Thyroid gland (tissue), 4 donors: Measurements from ENCODE around the gene DNAH17. TPM values are rescaled to one million over a fixed set of nuclear protein-coding genes. Genes with fewer than 3 reads are reported as not detected.

Experiments used
- DNase-seq, 2 donors: peaks; one replicate each; pipeline ENCODE4 v3.0.0-alpha.2; 2019
- H3K27ac ChIP-seq, 3 donors: fragments of 200-600 bp; sonication (generic); 1 replicate in 2 of 3; 2 replicates in 1 of 3; pipeline ENCODE4 v1.5.1; 2016 to 2019; ENCODE audit warnings: mild to moderate bottlenecking in 1 of 3, moderate library complexity in 1 of 3
- H3K27me3 ChIP-seq: fragments of 200-600 bp; sonication (generic); one replicate; pipeline ENCODE4 v1.5.1; 2019
- H3K36me3 ChIP-seq, 2 donors: fragments of 200-600 bp; sonication (generic); one replicate each; pipeline ENCODE4 v1.5.1; 2016 to 2019
- H3K4me1 ChIP-seq, 2 donors: fragments of 200-600 bp; sonication (generic); one replicate each; pipeline ENCODE4 v1.5.1; 2017 to 2019
- H3K4me3 ChIP-seq, 3 donors: fragments of 200-600 bp; sonication (generic); replicated peaks in 1 of 3; 1 replicate in 2 of 3; 2 replicates in 1 of 3; pipeline ENCODE4 v1.5.1; 2016; ENCODE audit warnings: mild to moderate bottlenecking in 1 of 3
- H3K9me3 ChIP-seq: fragments of 200-600 bp; sonication (generic); one replicate; pipeline ENCODE4 v1.5.1; 2017
- POLR2A ChIP-seq, 2 donors: fragments of 450-650 bp; IDR thresholded peaks; one replicate each; pipeline ENCODE4 v1.6.1; 2017; ENCODE audit warnings: antibody characterized with exemption in 2 of 2, mild to moderate bottlenecking in 2 of 2, moderate library complexity in 1 of 2
- WGBS, 2 donors: methylation state at CpG; one replicate each; pipeline ENCODE4 v1.1.5; 2017; 5-methylcytosine and 5-hydroxymethylcytosine counted together
- intact Hi-C: fragments of 100-400 bp; cut with DNase I; formaldehyde crosslinking; loops from one replicate; pipeline ENCODE4 v1.15.1; 2023
- total RNA-seq, 4 donors: library from RNA; depleted of rRNA; stranded (reverse); fragments of >200 nt; gene quantifications; one replicate each; pipeline ENCODE4 v1.2.3, GENCODE V29; 2016
- TF ChIP-seq, protein P1 (sequence below), 6 experiments: fragments of 200-600 bp in 3 of 6; fragments of 450-650 bp in 3 of 6; sonication (generic) in 3 of 6; IDR thresholded peaks; one replicate each; pipeline ENCODE4 v1.5.1; 2016 to 2019; ENCODE audit warnings: antibody characterized with exemption in 6 of 6, mild to moderate bottlenecking in 2 of 6, inconsistent platforms in 1 of 6, moderate library complexity in 1 of 6

DNAH17 gene
- total RNA-seq, 4 donors from 2014 or later, result 0.21 to 0.67 (median 0.32) TPM

DNA sequence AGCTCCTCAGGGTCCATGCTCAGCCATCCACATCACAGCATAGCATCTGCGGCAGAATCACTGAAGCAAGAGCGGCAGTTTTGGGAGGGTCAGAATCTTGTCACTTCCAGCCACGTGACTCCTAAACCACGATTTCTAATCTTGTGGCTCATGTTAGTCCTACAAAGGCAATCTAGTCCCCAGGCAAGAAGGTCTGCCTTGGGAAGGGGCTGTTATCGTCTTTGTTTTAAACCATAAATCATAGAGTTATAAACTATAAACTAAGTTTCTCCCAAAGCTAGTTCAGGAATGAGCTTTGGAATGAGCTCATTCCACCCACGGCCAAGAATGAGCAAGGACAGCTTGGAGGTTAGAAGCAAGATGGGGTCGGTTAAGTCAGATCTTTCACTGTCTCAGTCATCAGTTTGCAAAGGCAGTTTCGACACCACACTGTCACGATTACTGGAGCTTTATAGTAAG lies 20.8 kb upstream of the DNAH17 start:
- no peak for DNase-seq
- H3K4me1 ChIP-seq, result no peaks in the 10 kb centered on the region
- intact Hi-C loops, result no loop called here
- H3K36me3 ChIP-seq, result no peaks in the 10 kb centered on the region
- no peaks in the 10 kb centered on the region for H3K9me3 ChIP-seq
- no peak for TF ChIP-seq POLR2A (IDR thresholded peaks at IDR 0.05)
- TF ChIP-seq, protein P1, sequence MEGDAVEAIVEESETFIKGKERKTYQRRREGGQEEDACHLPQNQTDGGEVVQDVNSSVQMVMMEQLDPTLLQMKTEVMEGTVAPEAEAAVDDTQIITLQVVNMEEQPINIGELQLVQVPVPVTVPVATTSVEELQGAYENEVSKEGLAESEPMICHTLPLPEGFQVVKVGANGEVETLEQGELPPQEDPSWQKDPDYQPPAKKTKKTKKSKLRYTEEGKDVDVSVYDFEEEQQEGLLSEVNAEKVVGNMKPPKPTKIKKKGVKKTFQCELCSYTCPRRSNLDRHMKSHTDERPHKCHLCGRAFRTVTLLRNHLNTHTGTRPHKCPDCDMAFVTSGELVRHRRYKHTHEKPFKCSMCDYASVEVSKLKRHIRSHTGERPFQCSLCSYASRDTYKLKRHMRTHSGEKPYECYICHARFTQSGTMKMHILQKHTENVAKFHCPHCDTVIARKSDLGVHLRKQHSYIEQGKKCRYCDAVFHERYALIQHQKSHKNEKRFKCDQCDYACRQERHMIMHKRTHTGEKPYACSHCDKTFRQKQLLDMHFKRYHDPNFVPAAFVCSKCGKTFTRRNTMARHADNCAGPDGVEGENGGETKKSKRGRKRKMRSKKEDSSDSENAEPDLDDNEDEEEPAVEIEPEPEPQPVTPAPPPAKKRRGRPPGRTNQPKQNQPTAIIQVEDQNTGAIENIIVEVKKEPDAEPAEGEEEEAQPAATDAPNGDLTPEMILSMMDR (IDR thresholded peaks at IDR 0.05), result no peak
- no peak overlapping the region for H3K27ac ChIP-seq
- no peaks in the 10 kb centered on the region for H3K27me3 ChIP-seq
- no peak overlapping the region for H3K4me3 ChIP-seq
- 76 to 83% methylated on average over 9 of the region's 9 CpGs for WGBS, 2 donors

DNA sequence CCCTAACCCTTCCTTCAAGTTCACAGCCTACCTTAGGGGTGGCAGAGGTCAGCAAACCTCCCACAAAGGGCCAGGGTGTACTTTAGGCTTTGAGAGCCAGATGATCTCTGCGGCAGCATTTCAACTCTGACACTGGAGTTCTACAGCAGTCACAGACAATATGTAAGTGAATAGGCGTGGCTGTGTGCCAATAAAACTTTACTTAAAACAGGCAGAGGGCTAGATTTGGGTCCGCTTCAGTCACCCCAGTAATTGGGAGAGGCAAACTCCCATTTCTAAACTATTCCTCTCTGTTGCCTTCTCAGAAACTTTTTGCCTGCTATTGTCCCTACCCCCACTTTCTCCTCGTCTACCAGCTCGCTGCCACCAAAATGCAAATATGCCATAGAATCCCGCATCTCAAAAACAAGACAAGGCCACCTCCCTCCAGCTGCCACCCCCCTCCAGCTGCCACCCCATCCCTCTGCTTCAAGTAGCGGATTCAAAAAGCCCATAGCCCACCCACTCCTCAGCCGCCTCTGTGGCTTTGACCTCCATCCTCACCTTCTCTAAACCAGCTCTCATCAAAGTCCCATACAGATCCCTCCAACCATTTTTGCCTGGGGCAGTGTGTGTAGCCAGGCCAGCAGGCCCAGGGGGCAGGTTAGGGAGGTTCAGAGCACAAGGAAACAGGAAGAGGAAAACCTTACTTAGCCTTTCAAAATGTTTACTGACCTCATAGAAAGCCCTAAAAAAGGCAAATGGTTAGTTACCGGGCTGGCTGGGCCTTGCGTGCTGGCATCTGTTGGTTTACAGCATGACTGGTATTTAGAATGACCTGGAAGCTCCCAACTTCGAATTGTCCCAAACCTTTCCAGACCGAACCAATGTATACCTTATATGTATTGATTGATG lies 19.9 kb upstream of the DNAH17 start:
- no peaks in the 10 kb centered on the region for H3K36me3 ChIP-seq
- 91 to 93% methylated on average over 12 of the region's 12 CpGs for WGBS, 2 donors
- no peak overlapping the region for H3K27ac ChIP-seq
- no peaks in the 10 kb centered on the region for H3K4me1 ChIP-seq
- intact Hi-C loops, result no loop called here
- H3K4me3 ChIP-seq, result no peak overlapping the region
- no peaks in the 10 kb centered on the region for H3K27me3 ChIP-seq
- H3K9me3 ChIP-seq, result no peaks in the 10 kb centered on the region
- TF ChIP-seq, protein P1 (IDR thresholded peaks at IDR 0.05), result no peak
- TF ChIP-seq POLR2A (IDR thresholded peaks at IDR 0.05), result no peak
- DNase-seq, result no peak

DNA sequence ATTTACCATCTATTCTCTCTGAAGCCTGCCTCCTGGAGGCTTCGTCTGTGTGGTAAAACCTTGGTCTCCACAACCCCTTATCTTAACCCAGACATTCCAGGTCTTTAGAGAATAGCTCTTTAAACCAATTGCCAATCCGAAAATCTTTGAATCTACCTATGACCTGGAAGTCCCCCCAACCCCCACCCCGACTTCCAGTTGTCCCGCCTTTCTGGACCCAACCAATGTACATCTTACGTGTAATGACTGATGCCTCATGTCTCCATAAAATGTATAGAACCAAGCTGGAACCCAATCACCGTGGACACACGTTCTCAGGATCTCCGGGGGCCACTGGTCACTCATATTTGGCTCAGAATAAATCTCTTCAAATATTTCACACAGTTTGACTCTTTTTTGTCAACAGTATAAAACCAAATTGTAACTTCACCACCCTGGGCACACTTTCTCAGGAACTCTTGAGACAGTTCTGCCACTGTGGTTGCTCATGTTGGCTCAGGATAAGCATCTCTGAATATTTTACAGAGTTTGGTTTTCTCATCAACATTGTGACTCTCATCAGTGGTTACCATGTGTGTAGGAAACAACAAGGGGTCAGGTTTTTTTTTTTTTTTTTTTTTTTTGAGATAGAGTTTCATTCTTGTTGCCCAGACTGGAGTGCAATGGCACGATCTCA lies 18.1 kb upstream of the DNAH17 start:
- H3K4me3 ChIP-seq, result no peak overlapping the region
- intact Hi-C loops, result no loop called here
- 96 to 97% methylated on average over 9 of the region's 9 CpGs for WGBS, 2 donors
- H3K27ac ChIP-seq, result no peak overlapping the region
- TF ChIP-seq, protein P1 (IDR thresholded peaks at IDR 0.05), result no peak
- TF ChIP-seq POLR2A (IDR thresholded peaks at IDR 0.05), result no peak
- no peak for DNase-seq
- no peaks in the 10 kb centered on the region for H3K27me3 ChIP-seq
- no peaks in the 10 kb centered on the region for H3K9me3 ChIP-seq
- H3K36me3 ChIP-seq, result no peaks in the 10 kb centered on the region
- H3K4me1 ChIP-seq, result no peaks in the 10 kb centered on the region

DNA sequence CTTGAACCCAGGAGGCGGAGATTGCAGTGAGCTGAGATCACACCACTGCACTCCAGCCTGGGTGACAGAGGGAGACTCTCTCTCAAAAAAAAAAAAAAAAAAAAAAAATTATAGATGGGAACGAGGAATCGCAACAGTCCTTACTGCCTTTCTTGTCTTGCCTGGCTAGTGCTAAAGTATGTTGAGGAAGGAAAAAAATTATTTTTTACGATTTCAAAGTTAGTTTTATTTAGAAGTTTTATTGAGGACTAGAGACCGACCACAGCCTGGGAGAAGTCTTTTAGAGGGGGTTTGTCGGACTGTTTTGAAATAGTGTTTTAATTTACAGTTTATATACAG lies 15.8 kb upstream of the DNAH17 start:
- no peaks in the 10 kb centered on the region for H3K4me1 ChIP-seq
- TF ChIP-seq, protein P1 (IDR thresholded peaks at IDR 0.05), result no peak
- no peak for TF ChIP-seq POLR2A (IDR thresholded peaks at IDR 0.05)
- H3K27ac ChIP-seq, result peak overlapping the region in 1 of 3 donors; percentile 56
- WGBS, 2 donors, result 87 to 90% methylated on average over 6 of the region's 6 CpGs
- no peaks in the 10 kb centered on the region for H3K9me3 ChIP-seq
- no peaks in the 10 kb centered on the region for H3K27me3 ChIP-seq
- H3K4me3 ChIP-seq, result no peak overlapping the region
- intact Hi-C loops, result no loop called here
- DNase-seq, result no peak
- no peaks in the 10 kb centered on the region for H3K36me3 ChIP-seq

DNA sequence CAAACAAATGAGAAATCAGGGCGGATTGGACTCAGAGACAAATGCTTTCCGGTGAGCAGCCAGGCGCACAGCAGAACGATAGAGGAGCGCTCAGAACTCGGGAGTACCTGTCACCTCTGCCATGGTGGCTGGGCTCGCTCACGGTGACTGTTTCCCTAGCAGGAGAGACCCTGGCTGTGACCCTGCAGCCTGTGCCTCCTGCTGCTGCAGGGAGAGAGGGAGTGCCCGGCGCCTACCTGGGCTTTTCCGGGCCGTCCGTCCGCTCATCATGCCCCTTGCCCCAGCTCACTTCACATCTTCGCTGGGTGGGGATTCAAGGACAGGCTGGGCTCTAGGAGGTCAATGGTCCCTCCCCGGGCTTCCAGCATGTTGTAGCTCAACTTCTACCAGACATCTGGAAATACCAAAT lies 14.1 kb upstream of the DNAH17 start:
- no peak overlapping the region for H3K4me3 ChIP-seq
- H3K4me1 ChIP-seq, result no peaks in the 10 kb centered on the region
- H3K27me3 ChIP-seq, result no peaks in the 10 kb centered on the region
- H3K9me3 ChIP-seq, result no peaks in the 10 kb centered on the region
- 83 to 89% methylated on average over 7 to 16 of the region's 16 CpGs for WGBS, 2 donors
- intact Hi-C loops, result no loop called here
- no peak for DNase-seq
- no peak overlapping the region for H3K27ac ChIP-seq
- H3K36me3 ChIP-seq, result no peaks in the 10 kb centered on the region
- TF ChIP-seq, protein P1 (IDR thresholded peaks at IDR 0.05), result no peak
- TF ChIP-seq POLR2A (IDR thresholded peaks at IDR 0.05), result no peak
